K562 (cell line): ENCODE measurements around the gene ADCY1. TPM values are rescaled to one million over a fixed set of nuclear protein-coding genes. Genes with fewer than 3 reads are reported as not detected.

Experiments used
- ATAC-seq: fragments of 200-7000 bp; cut with Tn5 transposase; 3 replicates; pipeline ENCODE4 v1.9.1; 2020; ENCODE audit warnings: moderate library complexity
- BruUV-seq: library from RNA; stranded (reverse); fragments of 400-500 nt; replicated peaks from 2 replicates; lab custom pipeline; 2021; lab: Mats Ljungman, UMichigan
- CTCF ChIA-PET: fragments of 300-600 bp; formaldehyde crosslinking; extraction: SDS; loops from one replicate; lab custom pipeline; 2021; ENCODE audit warnings: low intra/inter-chr PET ratio; lab: Yijun Ruan, JAX
- POLR2A ChIA-PET: fragments of 300-600, 350-650 bp; sonication (Branson Sonifier 250); formaldehyde crosslinking; extraction: SDS; loops from one replicate; lab custom pipeline; 2021; ENCODE audit warnings: antibody characterized with exemption, inconsistent platforms; lab: Yijun Ruan, JAX
- DNase-seq, 4 experiments: peaks; one replicate each; pipeline versions ENCODE4 v3.0.0 to v3.0.0-alpha.2; 2011 to 2018; ENCODE audit warnings: low spot score in 3 of 4, mixed read lengths in 3 of 4; ENCODE audit errors: extremely low read depth in 1 of 4
- FAIRE-seq: peaks from 2 replicates; lab custom pipeline; 2011; peaks lifted over from hg19 to GRCh38; lab: Jason Lieb, UNC
- H2AFZ ChIP-seq: 2 replicates; pipeline ENCODE4 v1.6.0; 2011; ENCODE audit warnings: low read depth, low read length, control low read depth, inconsistent platforms
- H3K27ac ChIP-seq: fragments of 200-600 bp; 3 replicates; pipeline ENCODE4 v1.8.0; 2011; ENCODE audit warnings: low read depth, mild to moderate bottlenecking, control low read depth, inconsistent platforms, low read length, moderate library complexity, mixed read lengths; ENCODE audit errors: extremely low read depth
- H3K27me3 ChIP-seq, 2 experiments: fragments of 300-600 bp in 1 of 2; 2 replicates in 1 of 2; 3 replicates in 1 of 2; pipeline versions ENCODE4 v1.6.0 to v1.8.0; 2011; ENCODE audit warnings: inconsistent platforms in 2 of 2, low read length in 2 of 2, mild to moderate bottlenecking in 1 of 2, mixed read lengths in 1 of 2, moderate library complexity in 1 of 2; ENCODE audit not compliant: control insufficient read depth in 2 of 2, insufficient read depth in 2 of 2
- H3K36me3 ChIP-seq: fragments of 300-600 bp; 3 replicates; pipeline ENCODE4 v1.8.0; 2011; ENCODE audit warnings: mild to moderate bottlenecking, low read length, inconsistent platforms; ENCODE audit not compliant: control insufficient read depth, insufficient read depth
- H3K4me1 ChIP-seq, 2 experiments: fragments of 200-600 bp in 1 of 2; replicated peaks in 1 of 2; 2 replicates in 1 of 2; 3 replicates in 1 of 2; pipeline versions ENCODE4 v1.5.1 to v1.8.0; 2011; ENCODE audit warnings: inconsistent platforms in 2 of 2, low read length in 2 of 2, mild to moderate bottlenecking in 1 of 2, mixed read lengths in 1 of 2, moderate library complexity in 1 of 2; ENCODE audit not compliant: control insufficient read depth in 2 of 2, insufficient read depth in 2 of 2
- H3K4me2 ChIP-seq: 2 replicates; pipeline ENCODE4 v1.6.1; 2011; ENCODE audit warnings: low read length, control low read depth, inconsistent platforms, mixed read lengths; ENCODE audit not compliant: insufficient read depth
- H3K4me3 ChIP-seq: fragments of 200-600 bp; sonication (generic), shearing (Covaris generic); 2 replicates; pipeline ENCODE4 v1.5.1; 2016; ENCODE audit warnings: control low read depth, inconsistent platforms
- H3K79me2 ChIP-seq: fragments of 200-600 bp; 3 replicates; pipeline ENCODE4 v1.8.0; 2011; ENCODE audit warnings: low read length, inconsistent platforms; ENCODE audit not compliant: control insufficient read depth, insufficient read depth
- H3K9ac ChIP-seq, 2 experiments: 2 replicates each; pipeline versions ENCODE4 v1.6.0 to v1.6.1; 2011; ENCODE audit warnings: low read depth in 2 of 2, low read length in 2 of 2, control low read depth in 1 of 2, inconsistent platforms in 1 of 2, mild to moderate bottlenecking in 1 of 2, mixed read lengths in 1 of 2; ENCODE audit not compliant: insufficient read depth in 1 of 2
- H3K9me1 ChIP-seq: one replicate; pipeline ENCODE4 v1.6.0; 2011; ENCODE audit warnings: inconsistent platforms, mild to moderate bottlenecking, low read length, moderate library complexity; ENCODE audit not compliant: control insufficient read depth, insufficient read depth
- H3K9me3 ChIP-seq: replicated peaks from 2 replicates; pipeline ENCODE4 v1.5.1; 2011; ENCODE audit warnings: low read depth, low read length, inconsistent platforms; ENCODE audit not compliant: control insufficient read depth, insufficient read depth
- H4K20me1 ChIP-seq: replicated peaks from 2 replicates; pipeline ENCODE4 v1.6.1; 2011; ENCODE audit warnings: low read length, inconsistent platforms, mixed read lengths; ENCODE audit not compliant: control insufficient read depth, insufficient read depth
- ETV6 ChIP-seq, 3 experiments: fragments of 150-350 bp in 1 of 3; sonication (generic) in 1 of 3; formaldehyde crosslinking in 1 of 3; IDR thresholded peaks; 2 replicates each; pipeline versions ENCODE4 v1.6.1 to v1.8.0; 2014 to 2022; ENCODE audit warnings: borderline replicate concordance in 2 of 3, low read depth in 2 of 3, antibody characterized with exemption in 1 of 3, low read length in 1 of 3, mild to moderate bottlenecking in 1 of 3, missing genetic modification reagents in 1 of 3
- L3MBTL2 ChIP-seq: fragments of 450-650 bp; IDR thresholded peaks from 2 replicates; pipeline ENCODE4 v1.6.1; 2016; ENCODE audit warnings: mild to moderate bottlenecking, moderate library complexity
- TCFL5 ChIP-seq: fragments of 250-450 bp; sonication (Bioruptor Pico); conservative IDR thresholded peaks from 2 replicates; pipeline ENCODE4 v1.6.1; 2021; ENCODE audit warnings: mild to moderate bottlenecking, moderate library complexity, matching md5 sums
- whole genome bisulfite sequencing: fragments of 100-300 bp; shearing (Covaris generic); methylation state at CpG from one replicate; pipeline ENCODE4 v1.1.6; 2016; ENCODE audit warnings: low coverage, mixed read lengths; ENCODE audit not compliant: insufficient coverage; ENCODE audit errors: missing lambda C conversion rate; 5-methylcytosine and 5-hydroxymethylcytosine counted together
- in situ Hi-C: fragments of 300-500 bp; cut with MboI; formaldehyde crosslinking; loops from 4 replicates; pipeline ENCODE4 v1.15.0; 2018; ENCODE audit warnings: inconsistent platforms, mixed read lengths
- intact Hi-C: fragments of 100-400 bp; cut with micrococcal nuclease; formaldehyde crosslinking; loops from 2 replicates; pipeline ENCODE4 v1.14.2; 2022
- polyA plus RNA-seq, 8 experiments: library from polyadenylated mRNA; depleted of rRNA in 4 of 8; stranded (reverse) in 5 of 8; unstranded in 3 of 8; fragments of >200 nt; fragmentation: Nextera tagmentation in 2 of 8; fragmentation: Illumina TruSeq in 1 of 8; extraction: Ambion mirVana in 2 of 8; extraction: Trizol in 1 of 8; gene quantifications; 2 replicates each; pipeline versions ENCODE4 v1.2.1 to v1.2.3, GENCODE V29; 2011 to 2014; ENCODE audit warnings: inconsistent platforms in 1 of 8, missing spikeins in 1 of 8
- total RNA-seq, 7 experiments: library from RNA; depleted of rRNA in 6 of 7; stranded (reverse); fragments of >200 nt in 6 of 7; fragmentation: Illumina TruSeq in 2 of 7; extraction: Trizol in 2 of 7; gene quantifications; 2 replicates each; pipeline versions ENCODE4 v1.2.1 to v1.2.3, GENCODE V29; 2011 to 2021; ENCODE audit warnings: low replicate concordance in 1 of 7
- TF ChIP-seq, protein P1 (sequence below), 2 experiments: IDR thresholded peaks in 1 of 2; conservative IDR thresholded peaks in 1 of 2; 2 replicates each; pipeline ENCODE4 v1.6.1; 2016; ENCODE audit warnings: low read depth in 2 of 2, mild to moderate bottlenecking in 1 of 2, missing compliant biosample characterization in 1 of 2, missing genetic modification characterization in 1 of 2, moderate library complexity in 1 of 2
- TF ChIP-seq, protein P2 (sequence below): fragments of 450-650 bp; IDR thresholded peaks from 2 replicates; pipeline ENCODE4 v1.6.1; 2017; ENCODE audit warnings: mild to moderate bottlenecking, moderate library complexity

ADCY1 gene
- total and polyA plus RNA-seq, 9 of the 15 experiments (the other 6 are each of a cell fraction or from before 2014, with no cell fraction given) = under 0.01 to 0.18 (median 0.10) TPM; not detected in 4

DNA sequence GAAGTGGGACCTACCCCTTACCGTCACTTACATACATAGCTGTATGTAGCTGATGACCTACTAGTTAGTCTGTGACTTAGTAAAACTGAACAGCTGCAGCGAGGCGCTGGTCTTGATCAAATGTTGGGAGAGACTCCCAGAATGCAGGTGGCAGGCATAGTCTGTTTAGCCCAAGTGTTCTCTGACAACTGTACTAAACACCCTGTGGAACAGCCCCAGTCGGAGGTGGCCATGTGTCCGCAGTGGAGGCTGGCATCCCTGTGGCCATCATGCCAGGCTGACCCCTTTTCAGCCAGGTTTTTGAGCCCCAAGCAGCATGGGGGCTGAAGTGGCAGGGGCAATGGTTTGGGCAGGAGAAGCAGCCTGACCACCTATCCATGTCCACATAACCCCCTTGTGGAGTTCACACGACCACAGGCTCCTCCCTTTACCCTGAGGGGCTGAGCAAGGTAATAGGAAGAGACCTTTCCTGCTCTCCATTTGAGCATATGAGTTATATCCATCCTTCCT lies 7.2 kb downstream of the ADCY1 start (continued):
- TF ChIP-seq, protein P1, sequence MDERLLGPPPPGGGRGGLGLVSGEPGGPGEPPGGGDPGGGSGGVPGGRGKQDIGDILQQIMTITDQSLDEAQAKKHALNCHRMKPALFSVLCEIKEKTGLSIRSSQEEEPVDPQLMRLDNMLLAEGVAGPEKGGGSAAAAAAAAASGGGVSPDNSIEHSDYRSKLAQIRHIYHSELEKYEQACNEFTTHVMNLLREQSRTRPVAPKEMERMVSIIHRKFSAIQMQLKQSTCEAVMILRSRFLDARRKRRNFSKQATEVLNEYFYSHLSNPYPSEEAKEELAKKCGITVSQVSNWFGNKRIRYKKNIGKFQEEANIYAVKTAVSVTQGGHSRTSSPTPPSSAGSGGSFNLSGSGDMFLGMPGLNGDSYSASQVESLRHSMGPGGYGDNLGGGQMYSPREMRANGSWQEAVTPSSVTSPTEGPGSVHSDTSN (CRISPR knock-in tag; IDR thresholded peaks at IDR 0.05; ENCODE audit: low read depth) = no peak
- TF ChIP-seq, protein P1 (tag; conservative IDR thresholded peaks at IDR 0.05; ENCODE audit: low read depth) = no peak
- TF ChIP-seq TCFL5 (no peak), L3MBTL2 (no peak), ETV6 (IDR thresholded peaks at IDR 0.05; ENCODE audit: borderline replicate concordance in 1 of 2, low read depth in 2 of 2, low read length in 1 of 2) (no peak), ETV6 (CRISPR knock-in tag; IDR thresholded peaks at IDR 0.05; ENCODE audit: borderline replicate concordance) (no peak)

DNA sequence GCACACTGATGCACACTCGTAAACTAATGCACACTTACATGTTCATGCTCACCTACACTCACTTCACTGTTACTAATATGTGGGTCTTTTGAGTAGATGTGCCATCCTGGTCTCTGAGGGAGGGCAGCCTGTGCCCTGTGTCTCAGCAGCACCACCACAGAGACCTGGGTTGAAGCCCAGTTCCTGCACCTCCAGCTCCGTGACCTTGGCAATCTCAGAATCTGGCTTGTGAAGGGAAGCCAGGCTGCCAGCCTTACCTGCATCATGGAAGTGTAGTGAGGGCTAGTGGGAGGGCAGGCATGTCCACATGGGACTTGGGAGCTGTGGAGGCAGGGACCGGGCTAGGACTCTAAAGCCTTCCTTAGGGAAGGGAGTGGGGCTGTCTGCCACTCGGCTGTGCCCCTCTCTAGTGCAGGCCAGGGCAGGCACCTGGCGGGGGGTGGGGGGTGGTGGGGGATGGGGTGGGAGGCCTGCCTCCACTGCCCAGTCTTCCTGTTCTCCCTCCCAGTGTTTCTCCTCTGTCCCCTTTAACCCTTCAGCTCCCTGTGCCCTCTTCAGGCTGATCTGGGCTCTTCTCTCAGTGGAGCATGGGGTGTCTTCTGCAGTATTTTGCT lies 8.1 kb downstream of the ADCY1 start:
- no peak for FAIRE-seq
- BruUV-seq = no TSS peak

More for the DNA sequence above, 8.1 kb downstream of the ADCY1 start:
- Histone ChIP-seq H3K4me1 (peaks cover 0 to 5% of the 10 kb centered on the region in 2 experiments; a peak in 1 of 5 replicates), H3K4me2 (no peak overlapping the region), H3K79me2 (no peaks in the 10 kb centered on the region), H2AFZ (no peak overlapping the region), H3K27ac (no peak overlapping the region), H3K36me3 (no peaks in the 10 kb centered on the region), H3K27me3 (peaks cover 0 to 4% of the 10 kb centered on the region in 2 experiments; a peak in 2 of 5 replicates), H3K9me1 (no peaks in the 10 kb centered on the region), H4K20me1 (no peaks in the 10 kb centered on the region), H3K9me3 (no peaks in the 10 kb centered on the region), H3K9ac (no peak overlapping the region), H3K4me3 (no peak overlapping the region)
- intact Hi-C loops = no loop called here
- POLR2A ChIA-PET = interaction anchor here (0.5 kb wide), 1 partner anchor 1632 kb away, joined by 3 read pairs; no protein-coding TSS in a partner anchor
- TF ChIP-seq, protein P2, sequence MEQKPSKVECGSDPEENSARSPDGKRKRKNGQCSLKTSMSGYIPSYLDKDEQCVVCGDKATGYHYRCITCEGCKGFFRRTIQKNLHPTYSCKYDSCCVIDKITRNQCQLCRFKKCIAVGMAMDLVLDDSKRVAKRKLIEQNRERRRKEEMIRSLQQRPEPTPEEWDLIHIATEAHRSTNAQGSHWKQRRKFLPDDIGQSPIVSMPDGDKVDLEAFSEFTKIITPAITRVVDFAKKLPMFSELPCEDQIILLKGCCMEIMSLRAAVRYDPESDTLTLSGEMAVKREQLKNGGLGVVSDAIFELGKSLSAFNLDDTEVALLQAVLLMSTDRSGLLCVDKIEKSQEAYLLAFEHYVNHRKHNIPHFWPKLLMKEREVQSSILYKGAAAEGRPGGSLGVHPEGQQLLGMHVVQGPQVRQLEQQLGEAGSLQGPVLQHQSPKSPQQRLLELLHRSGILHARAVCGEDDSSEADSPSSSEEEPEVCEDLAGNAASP = no peak
- CTCF ChIA-PET = no interaction called here
- in situ Hi-C loops = no loop called here
- DNase-seq = no peak
- 1% methylated on average over 5 of the region's 5 CpGs for WGBS
- ATAC-seq = no peak
